Uterus (tissue), 4 donors: ENCODE data around the gene UTP25. TPM values are rescaled to one million over a fixed set of nuclear protein-coding genes. Genes with fewer than 3 reads are reported as not detected.

ENCODE experiments used
- DNase-seq, 2 donors: peaks; one replicate each; pipeline ENCODE4 v3.0.0-alpha.2; 2019 to 2020
- H3K27ac ChIP-seq, 2 donors: fragments of 200-600 bp; sonication (generic); 1 replicate in 1 of 2; 2 replicates in 1 of 2; pipeline ENCODE4 v1.5.1; 2016 to 2018
- H3K27me3 ChIP-seq, 2 donors: fragments of 200-600 bp; sonication (generic); one replicate each; pipeline ENCODE4 v1.5.1; 2018 to 2019; ENCODE audit warnings: control low read depth in 1 of 2
- H3K36me3 ChIP-seq, 2 donors: fragments of 200-600 bp; sonication (generic); one replicate each; pipeline ENCODE4 v1.5.1; 2019; ENCODE audit warnings: control low read depth in 1 of 2
- H3K4me1 ChIP-seq, 2 donors: fragments of 200-600 bp; sonication (generic); one replicate each; pipeline ENCODE4 v1.5.1; 2018 to 2019; ENCODE audit warnings: control low read depth in 1 of 2
- H3K4me3 ChIP-seq, 2 donors: fragments of 200-600 bp; sonication (generic); 1 replicate in 1 of 2; 2 replicates in 1 of 2; pipeline ENCODE4 v1.5.1; 2018 to 2019; ENCODE audit warnings: mild to moderate bottlenecking in 1 of 2
- H3K9me3 ChIP-seq, 2 donors: fragments of 200-600 bp; sonication (generic); one replicate each; pipeline ENCODE4 v1.5.1; 2019; ENCODE audit warnings: control low read depth in 1 of 2
- POLR2A ChIP-seq, 2 donors: fragments of 450-650 bp; IDR thresholded peaks; one replicate each; pipeline ENCODE4 v1.6.1; 2016; ENCODE audit warnings: antibody characterized with exemption in 2 of 2, mild to moderate bottlenecking in 1 of 2, moderate library complexity in 1 of 2
- intact Hi-C: fragments of 100-400 bp; cut with DNase I; formaldehyde crosslinking; loops from one replicate; pipeline ENCODE4 v1.15.1; 2023; ENCODE audit warnings: low total_unique reads
- total RNA-seq, 4 donors: library from RNA; depleted of rRNA in 3 of 4; stranded (reverse); fragments of >200 nt in 3 of 4; gene quantifications; one replicate each; pipeline versions ENCODE4 v1.1.0 to v1.2.4, GENCODE V29; 2014 to 2023
- TF ChIP-seq, protein P1 (sequence below), 4 experiments: fragments of 200-600 bp in 2 of 4; fragments of 450-650 bp in 2 of 4; sonication (generic) in 2 of 4; IDR thresholded peaks; one replicate each; pipeline ENCODE4 v1.5.1; 2016 to 2019; ENCODE audit warnings: antibody characterized with exemption in 4 of 4, mild to moderate bottlenecking in 2 of 4, moderate library complexity in 1 of 4
- donor health status: DM: yes; HTN: yes; CAD: no.

Gene UTP25
- total RNA-seq, 4 donors from 2014 or later, result 6.8 to 12.4 (median 8.8) TPM

DNA sequence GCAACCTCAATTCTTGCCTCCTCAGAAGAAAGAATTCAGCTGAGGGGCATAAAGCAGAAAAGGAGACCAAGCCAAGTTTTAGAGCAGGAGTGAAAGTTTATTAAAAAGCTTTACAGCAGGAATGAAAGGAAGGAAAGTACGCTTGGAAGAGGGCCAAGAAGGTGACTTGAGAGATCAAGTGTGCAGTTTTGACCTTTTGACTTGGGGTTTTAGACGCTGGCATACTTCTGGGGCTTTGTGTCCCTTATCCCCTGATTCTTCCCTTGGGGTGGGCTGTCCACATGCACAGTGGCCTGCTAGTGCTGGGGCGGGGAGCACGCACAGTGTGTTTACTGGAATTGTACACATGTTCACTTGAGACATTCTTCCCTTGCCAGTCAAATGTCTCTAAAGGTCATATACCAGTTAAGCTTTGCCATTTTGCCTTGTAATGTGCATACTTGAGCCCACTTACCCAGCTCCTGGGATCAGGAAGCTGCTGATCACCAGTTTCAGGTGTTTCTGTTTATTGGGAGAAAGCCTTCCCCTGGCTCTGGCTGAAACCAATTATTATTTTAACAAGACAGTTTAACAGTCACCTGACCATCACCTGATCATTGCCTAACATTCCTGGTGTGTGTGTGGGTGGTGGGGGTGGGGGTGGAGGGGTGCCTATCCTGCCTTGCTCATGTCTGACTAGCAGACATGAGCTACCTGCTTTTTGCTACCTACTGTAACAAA is 36.2 kb downstream of the UTP25 start:
- Histone ChIP-seq H3K36me3 (no peaks in the 10 kb centered on the region), H3K9me3 (no peaks in the 10 kb centered on the region), H3K4me3 (no peak overlapping the region), H3K27ac (no peak overlapping the region), H3K4me1 (no peaks in the 10 kb centered on the region), H3K27me3 (no peaks in the 10 kb centered on the region)
- TF ChIP-seq POLR2A (IDR thresholded peaks at IDR 0.05), result no peak
- TF ChIP-seq, protein P1, sequence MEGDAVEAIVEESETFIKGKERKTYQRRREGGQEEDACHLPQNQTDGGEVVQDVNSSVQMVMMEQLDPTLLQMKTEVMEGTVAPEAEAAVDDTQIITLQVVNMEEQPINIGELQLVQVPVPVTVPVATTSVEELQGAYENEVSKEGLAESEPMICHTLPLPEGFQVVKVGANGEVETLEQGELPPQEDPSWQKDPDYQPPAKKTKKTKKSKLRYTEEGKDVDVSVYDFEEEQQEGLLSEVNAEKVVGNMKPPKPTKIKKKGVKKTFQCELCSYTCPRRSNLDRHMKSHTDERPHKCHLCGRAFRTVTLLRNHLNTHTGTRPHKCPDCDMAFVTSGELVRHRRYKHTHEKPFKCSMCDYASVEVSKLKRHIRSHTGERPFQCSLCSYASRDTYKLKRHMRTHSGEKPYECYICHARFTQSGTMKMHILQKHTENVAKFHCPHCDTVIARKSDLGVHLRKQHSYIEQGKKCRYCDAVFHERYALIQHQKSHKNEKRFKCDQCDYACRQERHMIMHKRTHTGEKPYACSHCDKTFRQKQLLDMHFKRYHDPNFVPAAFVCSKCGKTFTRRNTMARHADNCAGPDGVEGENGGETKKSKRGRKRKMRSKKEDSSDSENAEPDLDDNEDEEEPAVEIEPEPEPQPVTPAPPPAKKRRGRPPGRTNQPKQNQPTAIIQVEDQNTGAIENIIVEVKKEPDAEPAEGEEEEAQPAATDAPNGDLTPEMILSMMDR (IDR thresholded peaks at IDR 0.05), result no peak
- DNase-seq, result no peak
- intact Hi-C loops, result no loop called here

DNA sequence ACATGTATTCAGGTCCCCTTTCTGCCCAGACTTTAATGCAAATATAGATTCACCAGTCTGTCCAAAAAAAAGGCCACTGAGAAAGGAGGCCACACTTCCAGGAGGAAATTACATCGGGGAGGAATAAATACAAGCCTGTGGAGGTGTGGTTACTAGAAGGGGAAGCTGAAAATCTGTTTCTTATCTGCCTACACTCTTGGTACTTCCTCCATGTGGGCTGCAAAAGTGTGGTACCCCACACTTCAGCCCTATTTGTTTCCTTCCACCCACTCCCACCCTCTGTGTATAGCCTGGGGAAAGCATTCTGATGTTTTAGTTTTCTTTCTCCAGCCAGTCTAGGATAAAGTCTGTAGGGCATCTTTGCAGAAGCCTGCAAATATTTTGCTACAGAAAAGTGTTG is 38.4 kb downstream of the UTP25 start:
- no peak overlapping the region for H3K27ac ChIP-seq
- intact Hi-C loops, result no loop called here
- H3K36me3 ChIP-seq, result no peaks in the 10 kb centered on the region
- TF ChIP-seq POLR2A (IDR thresholded peaks at IDR 0.05), result no peak
- TF ChIP-seq, protein P1 (IDR thresholded peaks at IDR 0.05), result no peak
- H3K9me3 ChIP-seq, result no peaks in the 10 kb centered on the region
- no peak overlapping the region for H3K4me3 ChIP-seq
- DNase-seq, result no peak
- no peaks in the 10 kb centered on the region for H3K27me3 ChIP-seq
- no peaks in the 10 kb centered on the region for H3K4me1 ChIP-seq

DNA sequence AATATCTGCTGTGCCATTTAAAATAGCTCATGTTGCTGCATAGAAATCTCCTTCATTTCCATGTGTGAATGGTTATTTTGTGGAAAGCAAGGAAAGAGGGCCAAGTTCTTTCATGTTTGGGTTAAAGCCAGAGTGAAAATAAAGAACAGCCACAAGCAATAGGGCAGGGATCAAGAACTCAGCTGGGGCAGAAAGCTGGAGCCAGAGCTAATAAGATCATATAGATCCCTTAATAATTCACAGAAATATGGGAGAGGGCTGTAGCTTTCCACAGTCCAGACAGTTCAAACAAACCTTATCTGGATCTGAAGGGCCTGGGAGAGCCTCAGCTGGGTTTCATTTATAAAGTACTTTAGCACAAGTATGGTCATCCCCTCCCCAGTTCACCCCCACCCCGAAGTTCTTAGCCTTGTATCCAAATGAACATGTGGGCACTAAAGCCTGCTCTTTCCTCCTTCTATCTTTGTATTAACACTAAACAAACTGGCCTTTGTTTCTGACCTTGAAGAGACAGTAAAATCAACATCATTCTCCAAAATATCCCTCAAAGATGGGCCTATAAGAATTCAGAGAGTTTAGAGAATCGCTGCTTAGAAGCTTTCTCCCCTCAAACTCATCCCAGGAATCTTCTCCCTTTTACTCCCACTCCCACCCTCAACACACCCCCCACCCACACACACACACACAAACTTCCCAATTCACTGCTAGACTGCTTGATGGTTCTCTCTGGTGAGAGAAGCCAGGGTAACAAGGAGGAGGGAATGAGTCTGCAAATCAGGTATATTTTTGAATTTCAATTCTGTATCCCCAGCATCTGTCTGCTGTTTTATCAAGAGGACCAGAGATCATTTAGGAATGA is 41.7 kb downstream of the UTP25 start:
- Histone ChIP-seq H3K4me1 (no peaks in the 10 kb centered on the region), H3K4me3 (no peak overlapping the region), H3K9me3 (no peaks in the 10 kb centered on the region), H3K27me3 (no peaks in the 10 kb centered on the region), H3K36me3 (no peaks in the 10 kb centered on the region), H3K27ac (no peak overlapping the region)
- TF ChIP-seq POLR2A (IDR thresholded peaks at IDR 0.05), result no peak
- TF ChIP-seq, protein P1 (IDR thresholded peaks at IDR 0.05), result no peak
- no peak for DNase-seq
- intact Hi-C loops, result no loop called here

DNA sequence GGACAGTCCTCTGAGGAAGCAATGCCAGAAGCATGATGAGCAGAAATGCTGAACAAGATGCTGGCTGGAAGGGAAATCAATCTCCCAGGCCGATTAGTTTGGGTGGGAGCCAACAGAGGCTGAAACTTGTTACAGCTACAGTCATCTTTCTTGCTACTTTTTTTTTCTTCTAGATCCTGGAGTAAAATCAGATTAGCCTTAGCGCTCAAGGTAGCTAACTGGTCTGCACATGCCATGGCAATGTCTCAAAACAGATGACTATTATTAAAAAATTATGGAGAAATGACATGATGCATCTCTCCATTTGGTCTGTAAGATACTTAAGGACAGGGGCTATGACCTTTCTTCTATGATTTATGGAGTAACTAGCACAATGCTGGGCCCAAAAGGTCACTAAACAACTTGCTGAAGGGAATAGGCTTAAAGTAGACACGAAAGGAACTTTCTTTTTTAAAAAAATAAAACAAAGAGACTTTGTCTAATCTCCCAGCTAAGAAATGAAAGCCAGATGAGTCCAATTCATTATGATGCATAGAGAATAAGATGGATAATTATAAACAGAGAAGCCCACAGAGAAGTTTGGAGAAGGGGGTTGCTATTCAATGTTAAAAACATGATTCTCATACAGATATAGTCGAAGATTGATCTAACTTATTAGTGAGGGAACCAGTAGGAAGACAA is 42.5 kb downstream of the UTP25 start:
- Histone ChIP-seq H3K27me3 (no peaks in the 10 kb centered on the region), H3K4me3 (no peak overlapping the region), H3K4me1 (no peaks in the 10 kb centered on the region), H3K36me3 (no peaks in the 10 kb centered on the region), H3K9me3 (no peaks in the 10 kb centered on the region), H3K27ac (no peak overlapping the region)
- intact Hi-C loops, result no loop called here
- DNase-seq, result no peak
- no peak for TF ChIP-seq POLR2A (IDR thresholded peaks at IDR 0.05)
- TF ChIP-seq, protein P1 (IDR thresholded peaks at IDR 0.05), result no peak
